Activated naive CD8-positive, alpha-beta T cell (primary cell): Measurements from ENCODE around the gene PCBP3.

Experiments
- H3K27ac Mint-ChIP-seq: one replicate; pipeline ENCODE4 v1.8.0; 2021; ENCODE audit warnings: mixed read lengths
- H3K27me3 Mint-ChIP-seq: one replicate; pipeline ENCODE4 v1.8.0; 2021; ENCODE audit warnings: mixed read lengths
- H3K36me3 Mint-ChIP-seq: one replicate; pipeline ENCODE4 v1.8.0; 2021; ENCODE audit warnings: mixed read lengths
- H3K4me1 Mint-ChIP-seq: one replicate; pipeline ENCODE4 v1.8.0; 2021; ENCODE audit warnings: low read depth, mixed read lengths
- H3K4me3 Mint-ChIP-seq: one replicate; pipeline ENCODE4 v1.8.0; 2021; ENCODE audit warnings: mild to moderate bottlenecking, mixed read lengths
- H3K9me3 Mint-ChIP-seq: one replicate; pipeline ENCODE4 v1.8.0; 2021; ENCODE audit warnings: low read depth, mixed read lengths

The PCBP3 gene

DNA sequence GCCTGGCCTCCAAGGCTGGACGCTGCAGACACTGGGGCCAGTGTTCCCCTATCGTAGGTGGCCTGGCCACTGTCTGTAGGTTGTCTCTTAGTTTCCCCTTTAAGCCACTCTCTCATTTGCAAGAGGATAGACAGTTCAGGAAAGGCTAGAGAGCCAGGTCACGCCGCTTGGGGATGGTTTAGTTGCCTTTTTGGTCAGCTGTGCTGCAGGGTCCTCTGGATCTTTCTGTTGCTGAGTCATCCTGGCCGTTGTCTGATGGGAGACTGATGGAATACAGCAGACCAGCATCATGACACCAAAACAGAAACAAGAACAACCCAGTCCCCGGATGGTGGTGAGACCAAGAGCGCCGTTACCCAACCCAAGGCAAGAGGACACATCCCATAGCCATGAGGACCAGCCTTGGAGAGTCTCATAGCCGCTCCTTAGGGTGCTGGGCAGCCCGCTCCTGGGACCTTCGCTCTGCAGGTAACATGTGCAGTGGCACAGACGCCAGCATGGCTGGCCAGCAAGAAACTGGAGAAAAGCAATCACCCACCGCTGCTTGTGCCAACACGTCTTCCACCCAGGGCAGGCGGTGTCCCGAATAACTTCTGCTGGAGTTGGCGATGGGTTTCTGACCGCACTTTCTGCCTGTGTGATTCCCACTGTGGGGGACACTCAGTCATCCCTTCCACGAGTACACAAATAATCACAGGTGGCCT, 258.9 kb downstream of the PCBP3 start:
- no peaks in the 10 kb centered on the region for H3K4me1 Mint-ChIP-seq
- no peak overlapping the region for H3K27ac Mint-ChIP-seq
- no peak overlapping the region for H3K4me3 Mint-ChIP-seq

DNA sequence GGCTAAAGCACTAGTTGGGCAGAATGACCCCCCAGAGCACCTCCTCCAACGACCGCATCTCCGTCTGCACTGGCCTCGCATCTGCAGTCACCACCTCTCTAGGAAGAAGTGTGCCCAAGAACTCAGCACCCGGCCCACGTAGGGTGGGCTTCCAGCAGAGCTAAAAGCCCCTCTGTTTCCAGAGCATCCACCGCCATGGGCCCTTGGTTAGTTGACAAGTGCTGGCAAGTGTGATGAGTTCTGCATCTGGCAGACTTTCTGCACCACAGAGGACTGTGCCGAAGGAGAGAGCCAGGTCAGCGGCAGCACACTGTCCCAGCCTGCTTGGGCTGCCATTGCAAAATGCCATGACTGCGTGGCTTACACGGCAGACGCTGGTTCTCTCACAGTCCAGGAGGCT, 261.7 kb downstream of the PCBP3 start:
- Mint-ChIP-seq H3K9me3 (no peaks in the 10 kb centered on the region), H3K27ac (no peak overlapping the region), H3K36me3 (no peaks in the 10 kb centered on the region), H3K4me1 (no peaks in the 10 kb centered on the region), H3K4me3 (no peak overlapping the region), H3K27me3 (no peaks in the 10 kb centered on the region)

More for the DNA sequence above, 258.9 kb downstream of the PCBP3 start:
- H3K27me3 Mint-ChIP-seq: no peaks in the 10 kb centered on the region
- H3K36me3 Mint-ChIP-seq: no peaks in the 10 kb centered on the region
- no peaks in the 10 kb centered on the region for H3K9me3 Mint-ChIP-seq

DNA sequence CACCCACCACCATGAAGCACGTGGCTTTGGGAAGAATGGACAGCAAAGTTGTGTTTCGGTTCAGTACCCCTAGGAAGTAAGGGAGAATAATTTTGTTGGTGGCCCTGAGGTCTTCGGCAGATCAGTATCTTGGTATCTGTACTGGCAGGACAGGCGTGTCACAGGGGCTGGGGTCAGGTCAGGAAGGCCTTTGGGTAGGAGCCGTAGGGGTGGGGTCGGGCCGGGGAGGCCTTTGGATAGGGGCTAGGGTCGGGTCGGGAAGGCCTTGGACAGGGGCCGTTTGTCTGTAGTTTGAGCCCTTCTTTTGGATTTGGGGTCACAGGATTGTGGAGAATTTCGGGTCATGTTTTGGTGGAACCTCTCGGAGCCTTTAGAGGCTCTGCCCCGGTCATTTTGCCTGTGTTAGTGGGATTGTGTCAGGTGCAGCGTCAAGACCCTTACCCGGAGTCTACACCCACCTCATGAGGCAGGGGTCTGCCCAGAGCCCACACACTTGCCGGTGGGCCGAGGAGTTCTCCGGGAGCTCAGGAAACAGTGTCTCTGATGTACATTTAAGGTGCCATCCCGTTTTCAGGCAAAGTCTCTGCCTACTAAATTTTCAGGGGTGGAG, 262.8 kb downstream of the PCBP3 start:
- Mint-ChIP-seq H3K27me3 (no peaks in the 10 kb centered on the region), H3K27ac (no peak overlapping the region), H3K9me3 (no peaks in the 10 kb centered on the region), H3K4me3 (no peak overlapping the region), H3K4me1 (no peaks in the 10 kb centered on the region), H3K36me3 (no peaks in the 10 kb centered on the region)

DNA sequence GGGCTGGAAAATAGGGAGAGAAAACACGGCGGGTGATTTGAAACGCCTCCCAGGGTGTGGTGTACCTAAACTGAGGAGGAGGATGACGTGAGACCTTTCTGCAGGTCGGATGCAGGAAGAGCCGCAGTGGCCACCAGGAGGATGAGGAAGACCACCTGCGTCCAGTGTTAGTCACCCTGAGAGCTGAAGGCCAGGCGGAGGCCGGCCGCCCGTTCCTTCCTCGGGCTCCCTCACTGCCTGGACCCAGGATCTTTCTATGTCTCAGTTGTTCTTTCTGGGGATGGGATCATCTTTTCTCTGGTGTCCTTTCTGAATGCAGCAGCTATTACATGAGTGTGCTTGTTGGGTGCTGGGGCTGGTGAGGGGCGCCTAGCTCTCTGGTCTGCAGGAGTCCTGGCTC, 263.3 kb downstream of the PCBP3 start:
- Mint-ChIP-seq H3K4me3 (no peak overlapping the region), H3K9me3 (no peaks in the 10 kb centered on the region), H3K36me3 (no peaks in the 10 kb centered on the region), H3K27ac (no peak overlapping the region), H3K4me1 (no peaks in the 10 kb centered on the region), H3K27me3 (no peaks in the 10 kb centered on the region)

DNA sequence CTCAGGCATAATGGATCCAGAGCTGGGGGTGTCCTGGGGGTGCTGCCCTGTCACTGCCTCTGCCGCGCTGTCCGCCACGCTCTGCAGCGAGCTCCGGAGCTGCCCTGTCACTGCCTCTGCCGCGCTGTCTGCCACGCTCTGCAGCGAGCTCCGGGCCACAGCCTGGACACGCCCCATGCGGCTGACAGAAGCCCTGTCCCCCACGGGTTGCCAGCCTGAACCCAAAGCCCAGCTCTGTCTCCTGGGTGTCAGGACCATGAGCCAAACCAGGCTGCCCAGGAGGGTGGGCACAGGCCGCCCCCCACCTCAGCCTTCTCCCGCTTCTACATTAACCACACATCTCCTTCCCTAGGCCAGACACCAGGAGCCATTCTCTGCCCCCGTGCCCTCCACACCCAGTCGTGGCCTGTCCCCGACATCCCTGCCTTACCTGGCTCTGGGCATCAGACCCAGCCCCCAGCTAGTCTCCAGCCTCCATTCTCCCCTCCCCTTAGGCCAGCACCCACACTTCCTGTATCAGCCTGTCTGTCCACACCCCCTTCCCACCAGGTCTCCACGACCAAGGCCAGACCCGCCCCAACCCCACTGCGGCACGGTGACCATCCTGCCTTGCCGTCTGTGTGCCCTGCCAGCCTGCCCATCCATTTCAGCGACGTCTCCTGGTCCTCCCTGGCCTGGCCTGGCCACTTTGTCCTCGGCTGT, 265.2 kb downstream of the PCBP3 start:
- H3K36me3 Mint-ChIP-seq: no peaks in the 10 kb centered on the region
- no peak overlapping the region for H3K27ac Mint-ChIP-seq
- H3K4me3 Mint-ChIP-seq: no peak overlapping the region
- H3K9me3 Mint-ChIP-seq: no peaks in the 10 kb centered on the region
- H3K27me3 Mint-ChIP-seq: no peaks in the 10 kb centered on the region
- no peaks in the 10 kb centered on the region for H3K4me1 Mint-ChIP-seq

DNA sequence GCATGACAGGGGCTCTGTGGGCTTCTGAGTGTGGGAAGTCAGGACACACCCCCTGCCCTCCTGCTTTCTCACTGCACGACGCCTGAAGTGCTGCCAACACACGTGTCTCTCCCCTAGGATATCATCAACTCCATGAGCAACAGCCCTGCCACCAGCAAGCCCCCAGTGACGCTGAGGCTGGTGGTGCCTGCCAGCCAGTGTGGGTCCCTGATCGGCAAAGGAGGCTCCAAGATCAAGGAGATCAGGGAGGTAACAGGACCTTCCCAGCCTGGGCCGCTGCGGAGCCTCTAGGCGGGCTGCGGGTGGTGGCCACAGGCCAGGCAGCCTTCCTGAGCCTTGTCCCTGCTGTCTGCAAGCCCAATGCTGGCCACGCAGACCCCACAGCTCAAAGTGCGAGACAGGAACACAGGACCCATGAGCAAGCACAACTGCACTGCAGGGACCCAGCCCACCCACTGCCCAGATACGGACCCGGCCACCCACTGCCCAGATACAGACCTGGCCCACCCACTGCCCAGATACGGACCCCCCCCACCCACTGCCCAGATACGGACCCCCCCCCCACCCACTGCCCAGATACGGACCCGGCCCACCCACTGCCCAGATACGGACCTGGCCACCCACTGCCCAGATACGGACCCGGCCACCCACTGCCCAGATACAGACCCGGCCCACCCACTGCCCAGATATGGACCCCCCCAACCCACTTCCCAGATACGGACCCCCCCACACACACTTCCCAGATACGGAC, 265.9 kb downstream of the PCBP3 start:
- Mint-ChIP-seq H3K4me3 (no peak overlapping the region), H3K4me1 (no peaks in the 10 kb centered on the region), H3K27ac (no peak overlapping the region), H3K9me3 (no peaks in the 10 kb centered on the region), H3K27me3 (no peaks in the 10 kb centered on the region), H3K36me3 (no peaks in the 10 kb centered on the region)

DNA sequence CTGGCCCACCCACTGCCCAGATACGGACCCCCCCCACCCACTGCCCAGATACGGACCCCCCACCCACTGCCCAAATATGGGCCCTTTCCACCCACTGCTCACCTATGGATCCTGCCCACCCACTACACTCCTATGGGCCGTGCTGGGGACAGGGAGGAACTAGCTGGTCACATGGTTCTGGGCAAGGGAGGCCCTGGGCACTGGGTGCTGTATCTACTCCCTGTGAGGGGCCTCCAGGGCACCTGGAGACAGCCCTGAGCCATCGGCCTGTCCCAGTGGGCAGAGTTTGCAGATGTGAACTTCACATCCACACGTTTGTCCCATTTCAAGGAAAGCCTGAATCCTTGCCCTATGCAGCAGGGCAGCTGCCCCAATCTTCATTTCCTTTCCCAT, 266.6 kb downstream of the PCBP3 start:
- Mint-ChIP-seq H3K27ac (no peak overlapping the region), H3K4me3 (no peak overlapping the region), H3K4me1 (peaks cover 3% of the 10 kb centered on the region), H3K36me3 (no peaks in the 10 kb centered on the region), H3K27me3 (no peaks in the 10 kb centered on the region), H3K9me3 (no peaks in the 10 kb centered on the region)

DNA sequence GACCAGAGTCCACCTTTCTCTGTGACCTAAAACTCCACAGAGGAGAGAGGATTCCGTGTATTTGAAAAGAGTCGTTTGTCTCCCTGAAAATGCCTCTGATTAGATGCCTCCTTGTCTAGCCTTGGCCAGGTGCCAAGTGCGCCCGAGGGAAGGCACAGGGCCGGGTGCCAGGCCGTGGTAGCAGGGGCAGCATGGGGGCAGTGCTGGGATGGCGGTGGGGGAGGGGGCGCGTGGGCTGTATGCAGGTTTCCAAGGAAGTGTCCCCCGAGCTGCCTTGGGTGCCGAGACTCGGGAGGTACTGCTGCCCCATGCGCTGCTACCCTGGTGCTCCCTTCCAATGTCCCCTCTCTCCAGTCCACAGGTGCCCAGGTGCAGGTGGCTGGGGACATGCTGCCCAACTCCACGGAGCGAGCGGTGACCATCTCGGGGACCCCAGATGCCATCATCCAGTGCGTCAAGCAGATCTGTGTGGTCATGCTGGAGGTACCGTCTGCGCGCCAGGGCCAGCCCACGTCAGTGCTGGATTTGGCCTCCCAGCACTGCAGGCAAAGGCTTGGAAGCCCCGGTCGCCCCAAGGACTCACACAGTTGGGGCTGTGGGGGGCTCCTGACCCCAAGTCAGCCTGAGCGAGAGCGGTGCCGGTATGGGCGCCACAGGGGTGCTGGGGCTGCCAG, 267.2 kb downstream of the PCBP3 start:
- H3K36me3 Mint-ChIP-seq: no peaks in the 10 kb centered on the region
- no peak overlapping the region for H3K4me3 Mint-ChIP-seq
- peaks cover 8% of the 10 kb centered on the region for H3K4me1 Mint-ChIP-seq
- H3K9me3 Mint-ChIP-seq: no peaks in the 10 kb centered on the region
- no peaks in the 10 kb centered on the region for H3K27me3 Mint-ChIP-seq
- no peak overlapping the region for H3K27ac Mint-ChIP-seq

DNA sequence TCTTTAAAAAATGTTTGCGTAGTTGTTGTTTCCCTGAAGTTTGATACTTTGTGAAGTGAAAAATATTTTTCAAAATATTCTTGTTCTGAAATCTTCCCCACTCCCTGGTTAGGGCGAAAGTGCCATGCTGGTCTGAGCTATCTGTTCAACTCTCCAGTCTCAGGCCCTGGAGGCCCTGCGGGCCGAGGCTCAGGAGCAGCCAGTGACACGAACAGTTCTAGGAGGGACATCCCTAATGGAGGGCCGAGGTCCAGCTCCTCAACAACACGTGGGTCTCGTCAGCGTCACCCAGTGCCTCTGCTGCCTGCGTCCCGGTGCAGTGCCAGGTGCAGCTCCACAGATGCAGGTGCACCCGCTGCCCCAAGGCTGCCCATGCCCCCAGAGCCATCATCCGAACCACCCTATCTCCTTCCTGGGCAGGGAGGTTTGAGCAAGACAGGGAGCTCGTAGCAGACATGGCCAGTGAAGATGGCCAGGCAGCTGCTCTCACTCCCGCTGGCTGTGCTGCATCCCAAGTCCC, 268.3 kb downstream of the PCBP3 start:
- H3K9me3 Mint-ChIP-seq: no peaks in the 10 kb centered on the region

DNA sequence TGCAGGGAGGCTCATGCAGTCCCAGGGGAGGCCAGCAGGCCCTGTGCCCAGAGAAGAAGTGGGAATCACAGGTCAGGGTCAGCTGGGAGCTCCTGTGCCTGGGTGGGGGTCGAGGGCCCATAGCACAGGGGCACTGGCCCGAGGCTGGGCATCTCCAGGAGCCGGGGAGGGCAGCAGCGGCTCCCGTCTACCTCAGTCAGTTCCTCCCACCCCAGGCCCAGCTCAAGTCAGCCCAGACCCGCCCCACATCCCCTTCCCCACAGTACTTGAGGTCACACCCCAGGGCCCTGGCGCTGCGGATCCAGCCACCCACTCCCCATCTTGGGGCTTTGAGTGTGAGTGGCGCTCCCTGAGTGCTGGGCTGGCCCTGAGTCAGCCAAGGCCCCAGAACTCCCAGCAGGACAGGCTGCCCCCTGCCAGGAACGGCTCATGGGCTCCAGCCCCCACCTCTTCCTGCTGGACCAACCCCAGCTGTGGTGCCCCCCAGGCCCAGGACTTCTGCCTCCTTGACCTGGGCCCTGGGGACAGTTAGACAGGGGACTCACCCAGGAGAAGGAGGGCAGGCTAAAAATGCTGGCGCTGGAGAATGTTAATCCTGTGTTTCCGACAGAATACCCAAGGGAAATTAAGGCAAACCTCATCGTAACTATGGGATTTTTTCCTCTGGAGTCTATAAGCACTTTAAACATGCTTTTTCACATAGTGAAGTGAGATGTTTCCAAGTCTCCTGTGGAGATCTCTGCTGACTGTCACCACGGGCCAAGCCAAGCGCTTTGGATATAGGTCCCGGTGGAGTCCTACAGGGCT, 269.3 kb downstream of the PCBP3 start:
- Mint-ChIP-seq H3K27me3 (no peaks in the 10 kb centered on the region), H3K9me3 (no peaks in the 10 kb centered on the region), H3K4me1 (peaks cover 17% of the 10 kb centered on the region), H3K27ac (no peak overlapping the region), H3K36me3 (no peaks in the 10 kb centered on the region), H3K4me3 (no peak overlapping the region)

More for the DNA sequence above, 268.3 kb downstream of the PCBP3 start:
- Mint-ChIP-seq H3K27ac (no peak overlapping the region), H3K4me3 (no peak overlapping the region), H3K36me3 (no peaks in the 10 kb centered on the region), H3K27me3 (no peaks in the 10 kb centered on the region), H3K4me1 (peaks cover 15% of the 10 kb centered on the region)

DNA sequence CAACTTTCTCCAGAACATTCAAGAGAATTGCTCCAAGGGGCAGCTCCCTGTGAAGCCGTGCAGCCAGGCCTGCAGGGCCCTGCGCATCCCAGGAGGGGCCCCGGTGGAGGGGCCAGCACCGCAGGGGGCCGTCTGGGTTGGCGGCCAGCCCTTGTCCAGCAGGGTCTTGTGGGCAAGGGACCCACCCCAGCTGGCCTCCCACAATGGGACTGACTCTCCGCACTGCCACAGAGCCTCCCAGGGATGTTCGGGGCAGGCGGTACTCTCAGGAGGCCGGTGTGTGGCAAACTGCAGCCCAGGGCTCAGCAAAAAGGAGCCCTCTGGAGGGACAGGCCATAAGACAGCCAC, 269.9 kb downstream of the PCBP3 start:
- H3K27ac Mint-ChIP-seq: no peak overlapping the region
- H3K27me3 Mint-ChIP-seq: no peaks in the 10 kb centered on the region
- no peaks in the 10 kb centered on the region for H3K36me3 Mint-ChIP-seq
- H3K4me1 Mint-ChIP-seq: peaks cover 17% of the 10 kb centered on the region
- H3K4me3 Mint-ChIP-seq: no peak overlapping the region
- H3K9me3 Mint-ChIP-seq: no peaks in the 10 kb centered on the region

DNA sequence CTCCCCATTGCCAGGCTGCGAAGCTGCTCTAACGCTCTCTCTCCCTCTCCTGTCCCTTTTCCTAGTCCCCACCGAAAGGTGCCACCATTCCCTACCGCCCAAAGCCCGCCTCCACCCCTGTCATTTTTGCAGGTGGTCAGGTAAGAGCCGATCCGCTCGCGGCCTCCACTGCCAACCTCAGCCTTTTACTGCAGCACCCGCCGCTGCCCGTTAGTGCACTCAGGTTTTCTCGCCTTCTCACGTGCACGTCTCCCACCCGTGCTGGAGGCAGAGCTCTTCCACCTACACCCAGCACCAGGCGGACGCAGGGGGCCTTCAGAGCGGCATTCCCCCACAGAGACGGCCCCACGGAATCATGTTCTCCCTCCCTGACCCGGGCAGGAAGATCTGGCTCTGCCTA, 270.4 kb downstream of the PCBP3 start:
- H3K4me3 Mint-ChIP-seq: no peak overlapping the region
- H3K9me3 Mint-ChIP-seq: no peaks in the 10 kb centered on the region
- H3K27ac Mint-ChIP-seq: no peak overlapping the region
- H3K36me3 Mint-ChIP-seq: no peaks in the 10 kb centered on the region
- peaks cover 17% of the 10 kb centered on the region for H3K4me1 Mint-ChIP-seq
- no peaks in the 10 kb centered on the region for H3K27me3 Mint-ChIP-seq

DNA sequence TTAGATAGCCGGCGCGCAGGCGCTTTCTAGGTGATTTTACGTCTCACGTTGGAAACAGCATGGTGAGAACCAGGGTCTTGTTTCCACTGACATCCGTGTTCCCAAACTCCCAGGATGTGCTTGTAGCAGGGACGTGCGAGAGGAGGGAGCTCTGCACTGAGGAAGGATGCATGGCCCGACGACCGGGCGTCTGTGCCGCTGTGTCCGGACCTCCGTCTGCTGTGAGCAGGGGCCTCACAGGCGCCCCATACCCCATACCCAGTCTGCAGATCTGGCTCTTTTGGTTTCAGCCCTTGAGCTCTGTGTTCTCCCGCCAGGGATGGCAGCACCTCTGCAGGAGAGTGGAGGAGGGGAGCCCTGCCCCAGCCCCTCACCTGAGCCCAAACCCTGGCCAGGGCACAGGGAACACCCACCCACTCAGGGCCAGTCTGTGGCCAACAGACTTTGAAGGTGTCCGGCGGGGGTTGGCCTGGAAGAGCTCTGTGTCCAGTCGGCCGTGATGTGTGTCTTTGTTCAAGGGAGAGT, 270.9 kb downstream of the PCBP3 start:
- Mint-ChIP-seq H3K4me1 (peaks cover 17% of the 10 kb centered on the region), H3K4me3 (no peak overlapping the region), H3K36me3 (no peaks in the 10 kb centered on the region), H3K9me3 (no peaks in the 10 kb centered on the region), H3K27me3 (no peaks in the 10 kb centered on the region), H3K27ac (no peak overlapping the region)
